MCF 10A (cell line): ENCODE data around the gene IST1. TPM values are rescaled to one million over a fixed set of nuclear protein-coding genes. Genes with fewer than 3 reads are reported as not detected.

Experiments
- BruUV-seq: library from RNA; stranded (reverse); fragments of 400-500 nt; replicated peaks from 2 replicates; lab custom pipeline; 2021; lab: Mats Ljungman, UMichigan
- CTCF ChIA-PET: fragments of 300-600 bp; sonication (Branson Sonifier 250); formaldehyde crosslinking; extraction: SDS; loops from one replicate; lab custom pipeline; 2021; ENCODE audit warnings: antibody characterized with exemption, inconsistent platforms; lab: Yijun Ruan, JAX
- POLR2A ChIA-PET: fragments of 300-600, 350-650 bp; sonication (Branson Sonifier 250); formaldehyde crosslinking; extraction: SDS; loops from one replicate; lab custom pipeline; 2020; ENCODE audit warnings: antibody characterized with exemption, inconsistent platforms; lab: Yijun Ruan, JAX
- DNase-seq: peaks from one replicate; pipeline ENCODE4 v3.0.0-alpha.2; 2018; ENCODE audit not compliant: unreplicated experiment
- H3K27ac Mint-ChIP-seq: one replicate; pipeline ENCODE4 v1.8.0; 2022; ENCODE audit warnings: mild to moderate bottlenecking, low read depth, mixed read lengths; ENCODE audit not compliant: unreplicated experiment
- H3K27me3 Mint-ChIP-seq: one replicate; pipeline ENCODE4 v1.8.0; 2022; ENCODE audit warnings: mixed read lengths; ENCODE audit not compliant: insufficient read depth, unreplicated experiment
- H3K36me3 Mint-ChIP-seq: one replicate; pipeline ENCODE4 v1.8.0; 2022; ENCODE audit warnings: mild to moderate bottlenecking, moderate library complexity, mixed read lengths; ENCODE audit not compliant: insufficient read depth, unreplicated experiment
- H3K4me1 Mint-ChIP-seq: one replicate; pipeline ENCODE4 v1.8.0; 2022; ENCODE audit warnings: mixed read lengths; ENCODE audit not compliant: insufficient read depth, unreplicated experiment
- H3K4me3 Mint-ChIP-seq: one replicate; pipeline ENCODE4 v1.8.0; 2022; ENCODE audit warnings: mild to moderate bottlenecking, moderate library complexity, mixed read lengths; ENCODE audit not compliant: unreplicated experiment
- H3K9me3 Mint-ChIP-seq: one replicate; pipeline ENCODE4 v1.8.0; 2022; ENCODE audit warnings: mixed read lengths; ENCODE audit not compliant: unreplicated experiment
- CTCF ChIP-seq: fragments of 200-600 bp; IDR thresholded peaks from one replicate; pipeline ENCODE4 v1.8.0; 2022; ENCODE audit warnings: antibody characterized with exemption, mild to moderate bottlenecking; ENCODE audit not compliant: unreplicated experiment
- intact Hi-C: fragments of 100-400 bp; cut with micrococcal nuclease; formaldehyde crosslinking; loops from 2 replicates; pipeline ENCODE4 v1.14.1; 2022
- total RNA-seq: library from RNA; stranded (reverse); gene quantifications from 2 replicates; pipeline ENCODE4 v1.2.3, GENCODE V29; 2022

Gene IST1
- total RNA-seq, 1 experiment from 2014 or later, result 127 TPM

- no peaks in the 10 kb centered on the region for H3K9me3 Mint-ChIP-seq
- ChIA-PET POLR2A (interaction anchor here (1.5 kb wide), 1 partner anchor 32 kb away, joined by 5 read pairs; the partner anchor contains the start of gene ATXN1L), CTCF (interaction anchor here (0.7 kb wide), 1 partner anchor 19 kb away, joined by 8 read pairs; no protein-coding TSS in a partner anchor)
- peaks cover 23% of the 10 kb centered on the region for H3K36me3 Mint-ChIP-seq
- no peak for DNase-seq
- no peaks in the 10 kb centered on the region for H3K27me3 Mint-ChIP-seq
- H3K4me1 Mint-ChIP-seq, result peaks cover 9% of the 10 kb centered on the region
- no peak overlapping the region for H3K4me3 Mint-ChIP-seq
- TF ChIP-seq CTCF, result no peak
- no TSS peak for BruUV-seq
- no peak overlapping the region for H3K27ac Mint-ChIP-seq
- intact Hi-C loops, result no loop called here
Measured at GRCh38 chr16:71878911-71879310, 16.4 kb upstream of the IST1 start.

- no peak for DNase-seq
- no peak overlapping the region for H3K4me3 Mint-ChIP-seq
- peaks cover 23% of the 10 kb centered on the region for H3K36me3 Mint-ChIP-seq
- intact Hi-C loops, result no loop called here
- no peaks in the 10 kb centered on the region for H3K9me3 Mint-ChIP-seq
- ChIA-PET POLR2A (interaction anchor here (0.8 to 4.7 kb wide), 3 partner anchors 16 to 72 kb away, joined by 3 to 66 read pairs (median 5); partner anchors contain the start of genes AP1G1 and ATXN1L), CTCF (interaction anchor here (0.7 kb wide), 1 partner anchor 81 kb away, joined by 3 read pairs; no protein-coding TSS in a partner anchor)
- H3K27me3 Mint-ChIP-seq, result no peaks in the 10 kb centered on the region
- peaks cover 9% of the 10 kb centered on the region for H3K4me1 Mint-ChIP-seq
- BruUV-seq, result no TSS peak
- TF ChIP-seq CTCF, result no peak
- no peak overlapping the region for H3K27ac Mint-ChIP-seq
Measured at GRCh38 chr16:71880176-71880575, 15.2 kb upstream of the IST1 start.

GRCh38 chr16:71882505-71883167 lies 12.7 kb upstream of the IST1 start:
- peak overlapping the region; percentile 61 for H3K27ac Mint-ChIP-seq
- CTCF ChIA-PET, result interaction anchor here (0.6 to 3.0 kb wide), 45 partner anchors 9 to 1124 kb away, joined by 3 to 23 read pairs (median 4); partner anchors contain the start of genes AP1G1 and IST1
- peak; percentile 75 for TF ChIP-seq CTCF
- DNase-seq, result peak; percentile 85
- peaks cover 9% of the 10 kb centered on the region for H3K4me1 Mint-ChIP-seq
- peaks cover 23% of the 10 kb centered on the region for H3K36me3 Mint-ChIP-seq
- TSS peak; percentile 33 for BruUV-seq
- H3K4me3 Mint-ChIP-seq, result peak overlapping the region; percentile 86
- intact Hi-C loops, result loop anchor here (1.0 kb wide), 1 partner anchor 79 kb away; no protein-coding TSS in a partner anchor
- H3K27me3 Mint-ChIP-seq, result no peaks in the 10 kb centered on the region
- H3K9me3 Mint-ChIP-seq, result no peaks in the 10 kb centered on the region
- POLR2A ChIA-PET, result interaction anchor here (0.6 to 5.4 kb wide), 24 partner anchors 12 to 399 kb away, joined by 3 to 141 read pairs (median 3); partner anchors contain the start of genes AP1G1, ATXN1L, DHX38 and IST1
